Measurements from ENCODE around the gene TAS1R3.
A peak's percentile ranks its signal among the peaks of the same experiment; 100 is the strongest.

Gene TAS1R3

GRCh38 chr1:1356166-1356795, 25.2 kb downstream of the TAS1R3 start:
- peaks cover 67% of the 10 kb centered on the region for H3K4me1 Mint-ChIP-seq
- peak; percentile 15 for DNase-seq
- H3K4me3 Mint-ChIP-seq = peak overlapping the region; percentile 86

GRCh38 chr1:1356796-1357401, 25.8 kb downstream of the TAS1R3 start:
- peaks cover 71% of the 10 kb centered on the region for H3K4me1 Mint-ChIP-seq
- H3K4me3 Mint-ChIP-seq = peak overlapping the region; percentile 86
- peak; percentile 33 for DNase-seq
- no peaks in the 10 kb centered on the region for H3K36me3 Mint-ChIP-seq (ENCODE audit: low read depth)
- no peak for TF ChIP-seq CTCF (IDR thresholded peaks at IDR 0.05)
- peaks cover 5% of the 10 kb centered on the region for H3K27me3 Mint-ChIP-seq (ENCODE audit: low read depth, poor library complexity)
- H3K27ac Mint-ChIP-seq = peak overlapping the region; percentile 97
- no peaks in the 10 kb centered on the region for H3K9me3 Mint-ChIP-seq

More at GRCh38 chr1:1356166-1356795, 25.2 kb downstream of the TAS1R3 start:
- peaks cover 5% of the 10 kb centered on the region for H3K27me3 Mint-ChIP-seq (ENCODE audit: low read depth, poor library complexity)
- H3K27ac Mint-ChIP-seq = no peak overlapping the region
- no peaks in the 10 kb centered on the region for H3K9me3 Mint-ChIP-seq
- no peak for TF ChIP-seq CTCF (IDR thresholded peaks at IDR 0.05)
- no peaks in the 10 kb centered on the region for H3K36me3 Mint-ChIP-seq (ENCODE audit: low read depth)

GRCh38 chr1:1357871-1358432, 26.9 kb downstream of the TAS1R3 start:
- peak overlapping the region; percentile 97 for H3K27ac Mint-ChIP-seq

GRCh38 chr1:1358433-1359271, 27.6 kb downstream of the TAS1R3 start, which contains the start of gene MXRA8:
Gene MXRA8 (minus strand): TSS chr1:1358555. CDS start chr1:1358504, 51 bp downstream.
- DNase-seq = peak; percentile 63
- no peak for TF ChIP-seq CTCF (IDR thresholded peaks at IDR 0.05)
- Mint-ChIP-seq H3K9me3 (no peaks in the 10 kb centered on the region), H3K27ac (peak within 1 kb of the TSS; percentile 99), H3K36me3 (ENCODE audit: low read depth) (no peaks in the 10 kb centered on the region), H3K27me3 (ENCODE audit: low read depth, poor library complexity) (peaks cover 5% of the 10 kb centered on the region), H3K4me1 (peaks cover 59% of the 10 kb centered on the region), H3K4me3 (peak within 1 kb of the TSS; percentile 86)

More at GRCh38 chr1:1357871-1358432, 26.9 kb downstream of the TAS1R3 start:
- Mint-ChIP-seq H3K4me3 (peak overlapping the region; percentile 86), H3K9me3 (no peaks in the 10 kb centered on the region), H3K4me1 (peaks cover 66% of the 10 kb centered on the region), H3K27me3 (ENCODE audit: low read depth, poor library complexity) (peaks cover 2% of the 10 kb centered on the region), H3K36me3 (ENCODE audit: low read depth) (no peaks in the 10 kb centered on the region)
- peak; percentile 49 for DNase-seq
- TF ChIP-seq CTCF (IDR thresholded peaks at IDR 0.05) = no peak

GRCh38 chr1:1359308-1359663, 28.2 kb downstream of the TAS1R3 start:
- no peak for DNase-seq

More at GRCh38 chr1:1359308-1359663, 28.2 kb downstream of the TAS1R3 start:
- Mint-ChIP-seq H3K4me1 (peaks cover 52% of the 10 kb centered on the region), H3K9me3 (no peaks in the 10 kb centered on the region), H3K27me3 (ENCODE audit: low read depth, poor library complexity) (peaks cover 6% of the 10 kb centered on the region), H3K36me3 (ENCODE audit: low read depth) (no peaks in the 10 kb centered on the region), H3K4me3 (peak overlapping the region; percentile 61), H3K27ac (peak overlapping the region; percentile 99)
- TF ChIP-seq CTCF (IDR thresholded peaks at IDR 0.05) = no peak

Data from nephron progenitor cell (in vitro differentiated cells).